DND-41 (cell line): Measurements from ENCODE around the gene CROT.

ENCODE experiments used
- CTCF ChIP-seq: IDR thresholded peaks from 2 replicates; pipeline ENCODE4 v1.5.1; 2012; ENCODE audit warnings: borderline replicate concordance, low read length, moderate library complexity, mild to moderate bottlenecking; ENCODE audit not compliant: poor library complexity, severe bottlenecking; ENCODE audit errors: extremely low read depth
- EZH2 ChIP-seq: IDR thresholded peaks from 3 replicates; pipeline ENCODE4 v1.6.1; 2012; ENCODE audit warnings: borderline replicate concordance, low read depth, mild to moderate bottlenecking, moderate library complexity, low read length, inconsistent platforms; ENCODE audit not compliant: severe bottlenecking

GRCh38 chr7:87448388-87448787 is 102.9 kb downstream of the CROT start:
- TF ChIP-seq CTCF (no peak), EZH2 (no peak)
